Left lung (tissue), 10 donors: ENCODE results near the gene PPP2R2C. TPM values are rescaled to one million over a fixed set of nuclear protein-coding genes. Genes with fewer than 3 reads are reported as not detected.

Experiments
- ATAC-seq: fragments of 200-7000 bp; cut with Tn5 transposase; one replicate; pipeline ENCODE4 v1.9.1; 2020; ENCODE audit warnings: moderate library complexity
- DNase-seq, 4 donors: peaks; one replicate each; pipeline ENCODE4 v3.0.0-alpha.2; 2013 to 2020
- H3K27ac ChIP-seq, 2 donors: fragments of 200-600 bp; sonication (generic) in 1 of 2; one replicate each; pipeline versions ENCODE4 v1.5.0 to v1.8.0; 2020 to 2021
- H3K27me3 ChIP-seq, 2 donors: fragments of 200-600 bp; sonication (generic) in 1 of 2; one replicate each; pipeline versions ENCODE4 v1.5.0 to v1.8.0; 2020 to 2021
- H3K36me3 ChIP-seq, 2 donors: fragments of 200-600 bp; sonication (generic) in 1 of 2; one replicate each; pipeline versions ENCODE4 v1.5.0 to v1.8.0; 2020 to 2021
- H3K4me1 ChIP-seq, 2 donors: fragments of 200-600 bp; one replicate each; pipeline ENCODE4 v1.8.0; 2021
- H3K4me3 ChIP-seq, 2 donors: fragments of 200-600 bp; sonication (generic) in 1 of 2; one replicate each; pipeline versions ENCODE4 v1.5.0 to v1.8.0; 2020 to 2021; ENCODE audit warnings: mild to moderate bottlenecking in 1 of 2
- H3K9me3 ChIP-seq, 2 donors: fragments of 200-600 bp; sonication (generic) in 1 of 2; one replicate each; pipeline versions ENCODE4 v1.5.0 to v1.8.0; 2020 to 2021
- CTCF ChIP-seq, 2 donors: fragments of 200-600 bp; sonication (generic) in 1 of 2; IDR thresholded peaks; one replicate each; pipeline versions ENCODE4 v1.5.0 to v1.8.0; 2021; ENCODE audit warnings: antibody characterized with exemption in 2 of 2
- intact Hi-C, 2 donors: fragments of 100-400 bp; cut with DNase I; formaldehyde crosslinking; loops; one replicate each; pipeline versions ENCODE4 v1.11.2 to v1.14.2; 2022
- polyA plus RNA-seq, 6 donors: library from polyadenylated mRNA; unstranded; fragments of 120-200 nt; gene quantifications; one replicate each; pipeline ENCODE4 v1.2.1, GENCODE V29; 2013; ENCODE audit not compliant: insufficient read length in 6 of 6
- total RNA-seq, 2 donors: library from RNA; stranded (reverse); fragmentation: NEBNext Ultra II Directional; extraction: Animal tissue kit (Norgen Biotek cat#: 25700); gene quantifications; one replicate each; pipeline ENCODE4 v1.2.1, GENCODE V29; 2021
- donor health status: DM: no; HTN: yes; CAD: no.
- donor health status: DM: no; HTN: no; CAD: no.

PPP2R2C gene
- total and polyA plus RNA-seq, 8 donors, result 0.29 to 0.50 (median 0.43) TPM; not detected in 1

- Histone ChIP-seq H3K27me3 (peaks cover 0 to 5% of the 10 kb centered on the region in 2 donors), H3K36me3 (no peaks in the 10 kb centered on the region), H3K9me3 (peaks cover 0 to 38% of the 10 kb centered on the region in 2 donors), H3K4me3 (no peak overlapping the region), H3K27ac (no peak overlapping the region), H3K4me1 (no peaks in the 10 kb centered on the region)
- no peak for ATAC-seq
- intact Hi-C loops, result no loop called here
- no peak for TF ChIP-seq CTCF (IDR thresholded peaks at IDR 0.05)
- DNase-seq, result no peak
These were observed 34.3 kb upstream of the PPP2R2C start for GRCh38 chr4:6506616-6507140.

DNA sequence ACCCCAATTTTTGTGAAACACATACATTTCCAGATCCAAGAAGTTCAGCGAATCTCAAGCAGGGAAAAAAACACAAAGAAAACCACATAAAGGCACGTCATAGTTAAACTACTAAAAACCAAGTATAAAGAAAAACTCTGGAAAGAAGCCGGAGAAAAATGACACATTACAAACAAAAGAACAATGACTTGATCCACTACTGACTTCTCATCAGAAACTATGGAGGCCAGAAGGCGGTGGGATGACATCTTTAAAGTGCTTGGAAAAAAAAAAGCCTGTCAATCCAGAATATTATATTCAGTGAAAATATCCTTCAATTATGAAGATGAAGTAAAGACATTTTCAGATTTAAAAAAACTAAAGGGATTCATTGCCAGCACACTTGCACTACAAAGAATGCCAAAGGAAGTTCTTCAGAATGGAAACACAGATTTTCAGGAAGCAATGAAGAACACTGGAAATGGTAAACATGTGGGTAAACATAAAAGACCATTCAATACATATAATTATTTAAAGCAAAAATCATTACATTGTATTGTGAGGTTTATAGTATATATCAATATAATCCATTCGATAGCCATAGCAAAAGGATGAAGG lies 32.6 kb upstream of the PPP2R2C start:
- Histone ChIP-seq H3K27me3 (peaks cover 0 to 21% of the 10 kb centered on the region in 2 donors), H3K36me3 (no peaks in the 10 kb centered on the region), H3K9me3 (peaks cover 0 to 37% of the 10 kb centered on the region in 2 donors), H3K4me1 (no peaks in the 10 kb centered on the region), H3K4me3 (no peak overlapping the region), H3K27ac (no peak overlapping the region)
- TF ChIP-seq CTCF (IDR thresholded peaks at IDR 0.05), result no peak
- intact Hi-C loops, result no loop called here
- ATAC-seq, result no peak
- DNase-seq, result no peak

DNA sequence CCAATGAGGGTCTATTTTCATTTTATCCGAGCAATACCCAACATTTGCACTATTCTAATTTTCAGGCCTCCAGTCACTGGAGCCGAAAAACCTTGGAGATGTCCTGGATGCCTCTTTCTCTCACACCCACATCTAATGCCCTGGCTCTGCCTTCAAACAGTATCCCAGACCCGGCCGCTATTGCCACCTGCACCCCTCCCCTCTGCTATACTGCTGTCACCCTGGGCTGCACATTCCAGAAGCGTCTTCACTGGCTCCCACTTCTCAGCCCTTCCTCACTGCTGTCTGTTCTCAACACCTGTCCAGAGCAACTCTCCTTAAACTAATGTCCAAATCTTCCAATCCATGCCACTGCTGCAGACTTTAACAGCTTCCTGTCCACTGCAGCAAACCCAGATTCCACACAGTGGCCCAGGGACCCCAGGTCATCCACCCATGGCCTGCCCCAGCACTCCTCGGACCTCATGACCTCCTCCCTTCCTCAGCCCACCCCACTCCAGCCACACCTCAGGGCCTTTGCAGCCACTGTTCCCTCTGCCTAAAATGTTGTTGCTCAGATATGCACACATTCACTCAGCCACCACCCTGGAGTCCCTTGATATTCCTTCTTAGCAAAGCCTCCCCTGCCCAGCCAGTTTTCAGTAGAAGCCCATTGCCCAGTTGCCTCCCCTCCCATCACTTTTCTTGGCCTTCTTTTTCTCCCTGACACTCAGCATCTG lies 30.5 kb upstream of the PPP2R2C start:
- intact Hi-C loops, result no loop called here
- no peak for DNase-seq
- no peak overlapping the region for H3K4me3 ChIP-seq
- no peak for ATAC-seq
- TF ChIP-seq CTCF (IDR thresholded peaks at IDR 0.05), result no peak
- no peaks in the 10 kb centered on the region for H3K36me3 ChIP-seq
- peaks cover 0 to 27% of the 10 kb centered on the region in 2 donors for H3K27me3 ChIP-seq
- H3K4me1 ChIP-seq, result no peaks in the 10 kb centered on the region
- peaks cover 0 to 37% of the 10 kb centered on the region in 2 donors for H3K9me3 ChIP-seq
- H3K27ac ChIP-seq, result no peak overlapping the region

- no peaks in the 10 kb centered on the region for H3K4me1 ChIP-seq
- no peak for ATAC-seq
- H3K27ac ChIP-seq, result no peak overlapping the region
- intact Hi-C loops, result no loop called here
- H3K27me3 ChIP-seq, result peaks cover 0 to 27% of the 10 kb centered on the region in 2 donors
- no peak overlapping the region for H3K4me3 ChIP-seq
- H3K36me3 ChIP-seq, result no peaks in the 10 kb centered on the region
- no peak for DNase-seq
- TF ChIP-seq CTCF (IDR thresholded peaks at IDR 0.05), result no peak
- H3K9me3 ChIP-seq, result peaks cover 0 to 33% of the 10 kb centered on the region in 2 donors
These were observed 29.7 kb upstream of the PPP2R2C start for GRCh38 chr4:6502147-6502546.

DNA sequence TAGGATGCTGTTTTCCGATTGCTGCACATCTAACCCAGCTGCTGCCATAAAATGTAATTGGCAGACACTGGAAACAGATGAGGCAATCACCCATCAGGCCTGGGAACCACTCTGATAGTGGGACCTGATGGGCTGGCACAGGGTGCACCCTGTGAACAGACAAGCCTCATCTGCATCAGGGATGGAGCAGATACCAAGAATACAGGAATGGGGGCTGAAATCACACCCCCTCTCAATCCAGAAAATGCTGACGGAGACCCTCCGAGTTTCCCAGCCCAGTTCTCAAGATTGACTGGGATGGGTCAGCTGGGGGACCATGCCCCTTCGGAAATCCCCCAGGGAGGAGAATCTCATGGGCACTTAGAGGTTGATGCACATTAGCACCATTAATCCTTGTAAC lies 28.8 kb upstream of the PPP2R2C start:
- intact Hi-C loops, result no loop called here
- TF ChIP-seq CTCF (IDR thresholded peaks at IDR 0.05), result no peak
- H3K4me3 ChIP-seq, result no peak overlapping the region
- H3K27ac ChIP-seq, result no peak overlapping the region
- no peaks in the 10 kb centered on the region for H3K36me3 ChIP-seq
- DNase-seq (no peak), ATAC-seq (no peak)
- peaks cover 0 to 27% of the 10 kb centered on the region in 2 donors for H3K27me3 ChIP-seq
- no peaks in the 10 kb centered on the region for H3K4me1 ChIP-seq
- H3K9me3 ChIP-seq, result peaks cover 0 to 23% of the 10 kb centered on the region in 2 donors
